GM21423 (cell line): ENCODE results near the gene SFTA2.
"Not testable (repeated sequence)": the region's sequence is repeated elsewhere in the genome, so short reads cannot be mapped to it uniquely, and the experiment has no call there.

ENCODE experiments used
- ATAC-seq: cut with Tn5 transposase; IDR thresholded peaks from one replicate; pipeline ENCODE4 v1.9.1; 2021; ENCODE audit warnings: mild to moderate bottlenecking, moderate library complexity; ENCODE audit not compliant: unreplicated experiment

SFTA2 gene

DNA sequence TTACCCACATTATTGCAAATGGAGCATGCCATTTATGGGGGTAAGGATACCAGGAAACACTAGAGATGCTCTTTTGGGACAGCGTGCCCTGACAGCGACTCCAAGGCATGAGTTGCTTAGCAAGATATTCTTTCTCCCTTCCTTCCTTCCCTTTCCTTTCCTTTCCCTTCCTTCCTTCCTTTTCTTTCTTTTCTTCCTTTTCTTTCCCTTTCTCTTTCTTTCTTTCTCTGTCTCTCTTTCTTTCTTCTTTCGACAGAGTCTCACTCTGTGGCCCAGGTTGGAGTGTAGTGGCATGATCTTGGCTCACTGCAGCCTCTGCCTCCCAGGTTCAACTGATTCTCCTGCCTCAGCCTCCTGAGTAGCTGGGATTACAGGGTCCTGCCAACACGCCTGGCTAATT lies 12.1 kb upstream of the SFTA2 start:
- ATAC-seq: no peak

DNA sequence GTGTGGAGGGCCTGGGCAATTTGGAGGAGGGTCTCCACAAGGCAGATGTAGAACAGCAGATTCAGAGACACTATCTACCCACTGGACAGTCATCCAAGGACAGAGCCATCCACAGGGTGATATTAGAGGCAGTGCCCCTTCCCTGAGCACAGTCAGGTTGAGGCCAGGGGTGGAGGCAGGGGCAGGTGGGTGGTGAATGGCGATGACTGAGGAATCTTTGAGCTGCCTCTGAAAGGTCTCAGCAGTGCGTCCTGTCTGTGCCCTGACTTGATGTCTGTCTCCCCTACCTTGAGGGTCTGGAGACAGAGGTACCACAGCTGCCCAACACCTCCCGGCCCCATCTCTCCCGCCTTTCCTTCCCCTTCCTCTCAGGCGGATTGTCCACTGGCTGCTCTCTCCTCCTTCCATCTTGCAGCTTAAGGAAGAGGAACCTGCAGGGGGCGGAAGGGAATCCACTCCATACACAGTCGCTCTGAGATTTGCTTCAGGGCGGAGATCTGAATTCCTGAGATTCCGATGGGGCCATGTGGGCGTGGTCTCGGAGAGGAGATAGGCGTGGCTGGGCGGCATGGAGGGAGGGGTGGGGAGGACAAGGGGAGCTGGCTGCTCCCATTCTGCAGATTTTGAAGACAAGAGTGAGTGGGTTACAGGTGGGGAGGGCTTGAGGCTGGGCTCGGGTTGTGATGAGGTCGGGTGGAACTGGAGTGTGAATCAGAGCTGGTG lies 10.5 kb upstream of the SFTA2 start:
- no peak for ATAC-seq

DNA sequence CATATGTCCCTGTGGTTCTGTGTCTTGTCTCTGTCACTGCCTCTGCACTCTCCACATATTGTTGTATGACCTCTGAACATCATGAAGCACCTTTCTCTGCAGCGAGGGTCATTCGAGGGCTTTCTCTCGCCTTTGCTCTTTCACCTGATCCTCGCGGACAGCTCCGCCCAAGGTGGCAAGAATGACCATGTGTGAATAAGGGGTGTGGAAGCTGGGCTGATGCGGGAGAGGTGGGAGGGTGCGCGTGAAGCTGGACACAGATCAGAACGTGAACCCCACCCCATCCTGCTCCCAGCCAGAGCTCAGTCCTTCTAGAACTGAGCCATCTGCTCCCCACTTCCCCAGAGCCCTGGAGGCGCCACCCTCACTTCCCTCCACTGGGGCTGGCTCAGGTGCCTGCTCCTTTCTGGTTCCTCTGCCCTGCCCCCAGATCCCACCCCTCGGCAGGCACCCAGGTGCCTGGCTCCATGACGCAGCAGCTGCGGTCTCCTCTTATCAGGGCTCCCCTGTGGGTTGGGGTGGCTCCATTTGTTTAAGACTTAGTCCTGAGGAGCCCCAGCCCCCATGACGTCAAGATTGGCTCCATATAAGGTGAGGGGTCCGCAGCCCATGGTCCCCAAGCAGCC lies 8.5 kb upstream of the SFTA2 start, which contains the start of gene MUCL3:
MUCL3 (plus strand) TSS at position 613 of the 626 bp plus-strand sequence. CDS start 27 bp downstream, outside the sequence.
- ATAC-seq: no peak

DNA sequence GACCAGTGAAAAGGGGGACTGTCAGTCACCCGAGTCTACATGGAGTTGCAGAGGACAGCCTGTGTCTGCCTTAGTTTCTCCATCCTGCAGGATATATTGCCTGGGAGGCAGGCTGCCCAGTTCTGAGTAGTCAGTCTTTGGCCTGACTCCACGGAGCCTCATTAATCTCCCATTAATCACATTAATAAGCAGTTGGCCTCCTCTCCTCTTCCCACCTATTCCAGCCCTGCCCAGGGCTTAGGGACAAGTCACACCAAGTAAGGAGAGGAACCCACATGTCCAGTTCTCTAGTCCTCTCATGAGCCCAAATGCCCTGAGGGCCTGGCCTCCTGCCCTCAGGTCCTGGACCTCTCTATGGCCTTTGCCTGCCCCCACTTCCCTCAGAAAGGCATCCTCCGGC lies 7.5 kb upstream of the SFTA2 start:
- ATAC-seq: no peak

DNA sequence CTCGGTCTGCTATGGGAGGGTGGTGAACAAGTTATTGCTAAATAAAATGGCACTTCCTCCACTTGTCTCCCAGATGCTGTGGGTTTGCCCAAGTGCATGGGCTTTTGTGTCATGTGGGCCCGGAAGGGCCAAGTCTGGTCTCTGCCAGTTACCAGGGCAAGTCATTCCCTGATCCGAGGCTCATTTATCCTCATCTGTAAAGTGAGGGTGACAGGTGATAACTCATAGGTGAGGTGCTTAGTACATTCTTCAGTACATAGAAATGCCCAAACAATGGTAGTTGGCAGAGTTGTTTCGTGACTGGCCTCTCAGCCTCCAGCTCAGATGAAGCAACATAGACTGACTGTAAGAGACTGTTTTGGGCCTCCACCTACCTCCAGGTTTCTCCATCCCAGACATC lies 6.8 kb upstream of the SFTA2 start:
- ATAC-seq: no peak

DNA sequence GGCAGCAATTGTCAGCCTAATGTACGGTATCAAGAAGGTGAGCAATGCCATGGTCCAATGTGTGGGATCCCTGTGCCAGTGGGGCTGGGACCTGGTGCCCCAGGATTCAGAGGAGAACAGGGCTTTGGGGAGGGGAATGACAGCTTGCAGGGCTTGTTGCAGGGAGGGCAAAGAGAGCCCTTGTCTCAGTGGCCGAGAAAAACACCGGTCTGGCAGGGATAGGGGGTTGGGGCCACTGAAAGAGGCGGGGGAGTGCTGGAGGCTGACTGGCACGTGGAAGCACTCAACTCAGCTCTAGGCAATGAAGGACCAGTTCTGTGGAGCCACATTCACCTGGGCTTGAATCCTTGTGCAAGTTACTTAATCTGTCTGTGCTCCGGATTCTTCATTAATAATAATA lies 5.3 kb upstream of the SFTA2 start:
- ATAC-seq: no peak

DNA sequence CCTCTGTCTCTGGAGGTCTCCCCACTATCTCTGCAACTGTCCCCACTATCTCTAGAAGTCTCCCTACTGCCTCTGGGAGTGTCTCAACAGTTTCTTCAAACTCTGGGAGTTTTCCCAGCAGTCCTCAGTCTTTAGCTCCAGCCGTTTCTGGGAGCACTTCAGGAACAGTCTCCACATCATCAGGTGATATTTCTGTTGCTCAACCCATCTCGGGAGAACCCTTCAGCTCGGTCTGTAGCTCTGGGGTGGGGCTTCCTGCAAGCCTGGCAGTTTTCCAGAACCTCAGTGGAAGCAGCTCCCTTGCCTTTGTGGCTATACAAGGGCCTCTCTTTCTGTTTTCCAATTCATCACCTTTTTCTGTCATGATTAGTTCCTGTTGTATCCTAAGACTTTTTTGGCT lies 3.0 kb upstream of the SFTA2 start:
- no peak for ATAC-seq

DNA sequence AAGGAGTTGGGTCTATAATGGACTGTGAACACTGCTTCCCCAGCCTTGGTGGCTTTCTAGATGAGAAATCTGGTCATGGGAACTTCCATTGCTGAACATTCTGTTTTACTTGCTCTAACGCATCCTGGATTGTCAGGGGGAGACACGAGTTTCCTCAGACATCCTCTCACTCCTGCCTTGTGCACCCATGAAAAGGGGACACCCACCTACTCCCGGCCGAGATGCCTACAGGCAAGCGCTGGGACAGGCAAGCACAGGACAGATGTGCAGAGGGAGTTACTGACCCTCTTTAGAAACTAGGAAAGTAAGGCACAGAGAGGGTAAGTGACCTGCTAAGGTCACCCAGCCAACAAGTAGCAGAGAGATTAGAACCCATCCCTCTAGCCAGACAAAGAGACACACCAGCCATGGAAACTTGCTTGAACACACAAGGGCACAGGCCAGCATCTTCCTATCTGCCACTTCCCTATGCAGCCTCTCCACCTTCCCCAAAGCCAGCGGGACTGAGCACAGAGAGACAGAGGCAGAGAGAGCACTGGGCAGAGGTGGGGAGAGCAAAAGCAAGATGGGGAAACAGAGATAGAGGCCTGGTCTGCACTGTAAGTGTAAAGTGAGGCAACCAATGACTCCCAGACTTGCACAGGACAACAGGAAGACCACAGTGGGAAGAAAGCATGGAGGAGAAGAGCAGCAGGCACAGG lies 845 bp upstream of the SFTA2 start:
- ATAC-seq: no peak

DNA sequence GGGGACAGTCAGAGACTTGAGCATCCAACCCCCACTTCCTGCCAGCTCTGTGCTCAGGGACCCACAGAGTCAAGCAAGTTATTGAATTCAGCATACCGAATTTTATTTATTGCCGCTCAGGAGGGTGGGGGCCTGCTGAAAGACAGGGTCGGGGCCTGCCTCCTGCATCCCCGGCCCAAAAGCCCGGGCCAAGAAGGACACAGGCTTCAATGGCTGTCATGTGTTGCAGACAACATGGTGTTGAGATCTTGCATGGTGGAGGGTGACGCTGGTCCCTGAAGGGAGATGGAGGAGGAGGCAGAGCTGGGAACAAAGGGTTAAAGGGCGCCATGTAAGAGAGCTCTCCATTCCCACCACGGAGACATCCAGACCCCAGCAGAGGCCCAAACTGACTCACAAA lies 698 bp downstream of the SFTA2 start:
- ATAC-seq: no peak

DNA sequence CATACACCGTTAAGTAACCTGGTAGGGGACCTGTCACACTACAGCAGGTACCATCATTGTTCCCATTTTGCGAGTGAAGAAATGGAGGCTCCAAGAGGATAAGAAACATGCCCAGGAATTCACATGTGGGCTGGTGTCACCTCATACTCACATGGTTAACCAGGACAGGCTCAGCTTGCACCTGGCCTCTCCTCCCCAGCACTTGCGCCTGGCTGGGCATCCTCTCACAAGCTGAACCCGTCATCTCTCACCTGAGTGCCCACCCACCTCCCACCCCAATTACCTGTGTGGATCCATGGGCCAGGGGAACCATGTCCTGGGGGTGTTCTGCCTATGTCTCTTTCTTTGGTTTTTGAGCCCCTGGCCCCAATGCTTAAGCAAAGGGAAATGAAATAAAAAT lies 1.5 kb downstream of the SFTA2 start:
- ATAC-seq: no peak

DNA sequence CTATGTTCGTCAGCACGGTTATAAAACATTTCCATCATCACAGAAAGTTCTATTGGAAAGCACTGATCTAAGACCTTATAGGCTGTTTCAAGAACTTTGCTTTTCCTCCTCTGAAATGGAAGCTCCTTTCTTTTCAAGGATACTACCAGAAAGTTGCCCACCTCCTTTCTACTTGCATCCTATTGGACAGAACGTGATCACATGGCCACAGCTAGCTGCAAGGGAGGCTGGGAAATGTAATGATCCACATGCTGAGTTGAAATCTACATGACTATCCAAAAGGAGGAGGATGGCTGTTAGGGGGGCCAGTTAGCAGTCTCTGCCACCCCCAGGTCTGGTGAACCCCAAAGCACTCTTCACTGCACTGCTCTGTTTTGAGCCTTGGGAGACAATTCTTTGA lies 3.3 kb downstream of the SFTA2 start:
- no peak for ATAC-seq

DNA sequence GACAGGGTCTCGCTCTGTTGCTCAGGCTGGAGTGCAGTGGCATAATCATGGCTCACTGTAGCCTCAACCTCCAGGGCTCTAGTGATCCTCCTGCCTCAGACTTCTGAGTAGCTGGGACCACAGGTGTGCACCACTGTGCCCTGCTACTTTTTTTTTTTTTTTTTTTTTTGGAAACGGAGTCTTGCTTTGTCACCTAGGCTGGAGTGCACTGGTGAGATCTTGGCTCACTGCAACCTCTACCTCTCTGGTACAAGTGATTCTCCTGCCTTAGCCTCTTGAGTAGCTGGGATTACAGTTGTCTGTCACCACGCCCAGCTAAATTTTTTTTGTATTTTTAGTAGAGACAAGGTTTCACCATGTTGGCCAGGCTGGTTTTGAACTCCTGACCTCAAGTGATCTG lies 4.9 kb downstream of the SFTA2 start:
- ATAC-seq: not testable (repeated sequence)

DNA sequence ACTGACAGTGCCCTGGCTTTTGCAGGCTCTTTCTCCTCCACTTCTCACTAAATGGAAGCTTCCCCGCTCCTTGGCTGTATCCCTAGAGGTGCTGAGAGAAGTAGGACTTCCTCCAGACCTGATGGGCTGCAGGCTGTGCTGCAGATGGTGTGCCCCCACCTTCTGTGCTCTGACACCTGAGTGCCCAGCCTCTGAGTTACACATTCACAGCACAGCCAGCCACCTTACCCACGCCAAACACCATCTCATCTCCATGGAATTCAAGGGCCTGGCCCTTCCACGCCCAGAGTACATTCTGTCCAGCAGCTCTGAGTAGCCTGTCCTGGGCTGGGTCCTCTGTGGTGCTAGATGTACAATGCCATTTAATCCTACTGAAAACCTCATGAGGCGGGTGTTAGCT lies 5.3 kb downstream of the SFTA2 start:
- ATAC-seq: no peak

DNA sequence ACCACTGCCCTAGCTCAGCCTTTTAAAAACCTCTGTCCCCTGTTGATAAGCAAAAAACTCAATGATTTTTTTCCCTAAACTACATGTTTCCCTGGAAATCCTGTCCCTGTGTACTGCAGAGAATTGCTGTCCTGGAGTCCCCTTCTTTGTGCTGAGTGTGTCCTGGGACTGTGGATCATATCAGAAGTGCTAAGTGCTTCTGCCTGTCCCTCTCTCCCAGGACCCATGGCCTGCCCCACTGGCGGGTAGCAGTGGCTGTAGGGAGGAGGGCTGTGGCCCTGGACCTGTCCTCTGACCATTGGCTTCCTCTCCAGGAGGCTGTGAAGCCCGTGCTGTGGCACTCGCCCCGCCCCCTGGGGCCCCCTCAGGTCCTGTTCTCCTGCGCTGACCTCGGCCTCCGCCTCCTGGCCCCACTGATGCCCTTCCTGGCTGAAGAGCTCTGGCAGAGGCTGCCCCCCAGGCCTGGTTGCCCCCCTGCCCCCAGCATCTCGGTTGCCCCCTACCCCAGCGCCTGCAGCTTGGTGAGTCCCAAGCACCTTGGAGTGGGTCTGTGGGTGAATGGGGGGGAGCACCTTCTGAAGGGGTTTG lies 7.8 kb downstream of the SFTA2 start:
- not testable (repeated sequence) for ATAC-seq

DNA sequence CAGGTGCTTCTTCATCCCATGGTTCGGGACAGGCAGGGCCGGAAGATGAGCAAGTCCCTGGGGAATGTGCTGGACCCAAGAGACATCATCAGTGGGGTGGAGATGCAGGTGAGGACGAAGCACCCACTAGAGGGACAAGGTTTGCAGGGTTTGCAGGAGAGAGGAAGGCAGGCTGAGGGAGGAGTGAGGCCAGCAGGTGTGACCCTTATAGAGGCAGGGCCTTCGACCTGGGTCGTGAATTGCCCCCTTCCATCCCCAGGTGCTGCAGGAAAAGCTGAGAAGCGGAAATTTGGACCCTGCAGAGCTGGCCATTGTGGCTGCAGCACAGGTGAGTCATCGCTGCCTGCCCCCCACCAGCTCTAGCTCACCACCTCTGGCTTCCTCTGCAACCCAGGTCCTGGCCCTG lies 9.5 kb downstream of the SFTA2 start:
- ATAC-seq: no peak

DNA sequence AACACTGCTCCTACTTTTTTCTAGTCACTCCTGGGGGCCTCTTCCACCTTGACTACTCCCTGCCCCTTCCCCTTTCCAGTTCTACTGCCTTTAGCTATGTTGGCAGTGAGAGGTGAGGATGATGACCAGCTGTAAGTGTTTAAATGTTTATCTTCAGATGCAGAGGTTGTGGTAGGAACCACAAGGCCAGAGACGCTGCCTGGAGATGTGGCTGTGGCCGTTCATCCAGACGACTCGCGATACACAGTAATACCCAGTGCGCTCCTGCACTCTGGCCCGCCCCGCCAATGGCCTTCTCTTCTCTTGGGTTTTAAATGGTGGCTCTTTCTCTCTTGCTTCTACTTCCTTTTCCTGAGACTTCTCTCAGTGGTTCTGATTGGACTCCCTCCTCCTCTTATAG lies 13.3 kb downstream of the SFTA2 start:
- ATAC-seq: no peak

DNA sequence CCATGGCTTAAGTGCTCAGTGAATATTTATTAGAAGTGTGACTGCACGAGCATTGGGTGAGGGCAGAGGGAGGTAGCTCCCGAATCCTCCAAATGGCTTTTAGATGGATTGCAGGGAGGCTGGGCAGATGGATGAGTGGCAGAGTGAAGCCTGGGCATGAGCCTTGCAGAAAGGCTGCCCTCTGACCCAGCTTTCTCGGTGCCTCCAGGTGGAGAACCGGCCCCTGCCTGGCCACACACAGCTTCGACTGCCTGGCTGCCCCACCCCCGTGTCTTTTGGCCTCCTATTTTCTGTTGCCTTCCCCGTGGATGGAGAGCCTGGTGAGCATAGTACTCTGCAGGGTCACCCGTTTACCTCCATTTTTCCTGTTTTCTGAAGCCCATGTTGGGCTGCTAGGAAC lies 14.5 kb downstream of the SFTA2 start:
- ATAC-seq: no peak

DNA sequence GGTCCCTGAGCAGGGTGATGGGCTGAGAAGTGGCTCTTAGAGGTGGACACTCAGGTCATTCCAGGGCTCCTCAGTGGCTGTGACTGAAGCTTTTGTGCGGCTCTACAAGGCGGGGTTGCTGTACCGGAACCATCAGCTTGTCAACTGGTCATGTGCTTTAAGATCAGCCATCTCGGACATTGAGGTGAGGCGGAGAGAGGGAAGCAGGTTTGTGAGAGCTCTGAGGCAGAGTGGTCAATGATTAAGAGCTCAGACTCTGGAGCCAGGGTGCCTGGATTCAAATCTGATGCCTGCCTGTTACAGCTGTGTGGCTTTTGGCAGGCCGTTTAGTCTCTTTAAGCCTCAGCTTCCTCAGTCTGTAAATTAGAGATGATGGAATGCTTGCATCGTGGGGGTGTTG lies 14.9 kb downstream of the SFTA2 start:
- no peak for ATAC-seq

DNA sequence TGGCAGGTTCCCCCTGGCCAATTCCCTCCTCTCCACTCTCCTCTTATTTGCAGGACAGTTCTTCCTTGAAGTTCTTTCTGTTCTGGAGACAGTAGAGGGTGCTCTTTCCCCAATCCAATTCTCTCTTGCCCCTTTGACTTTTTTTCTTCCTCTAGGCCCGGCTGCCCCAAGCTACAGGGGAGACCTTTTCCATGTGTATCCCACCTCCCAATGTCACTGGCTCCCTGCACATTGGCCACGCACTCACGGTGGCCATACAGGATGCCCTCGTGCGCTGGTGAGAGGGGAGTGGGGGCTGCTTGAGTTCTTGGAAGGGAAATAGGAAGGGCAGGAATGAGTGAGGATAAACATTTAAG lies 16.4 kb downstream of the SFTA2 start:
- ATAC-seq: no peak

DNA sequence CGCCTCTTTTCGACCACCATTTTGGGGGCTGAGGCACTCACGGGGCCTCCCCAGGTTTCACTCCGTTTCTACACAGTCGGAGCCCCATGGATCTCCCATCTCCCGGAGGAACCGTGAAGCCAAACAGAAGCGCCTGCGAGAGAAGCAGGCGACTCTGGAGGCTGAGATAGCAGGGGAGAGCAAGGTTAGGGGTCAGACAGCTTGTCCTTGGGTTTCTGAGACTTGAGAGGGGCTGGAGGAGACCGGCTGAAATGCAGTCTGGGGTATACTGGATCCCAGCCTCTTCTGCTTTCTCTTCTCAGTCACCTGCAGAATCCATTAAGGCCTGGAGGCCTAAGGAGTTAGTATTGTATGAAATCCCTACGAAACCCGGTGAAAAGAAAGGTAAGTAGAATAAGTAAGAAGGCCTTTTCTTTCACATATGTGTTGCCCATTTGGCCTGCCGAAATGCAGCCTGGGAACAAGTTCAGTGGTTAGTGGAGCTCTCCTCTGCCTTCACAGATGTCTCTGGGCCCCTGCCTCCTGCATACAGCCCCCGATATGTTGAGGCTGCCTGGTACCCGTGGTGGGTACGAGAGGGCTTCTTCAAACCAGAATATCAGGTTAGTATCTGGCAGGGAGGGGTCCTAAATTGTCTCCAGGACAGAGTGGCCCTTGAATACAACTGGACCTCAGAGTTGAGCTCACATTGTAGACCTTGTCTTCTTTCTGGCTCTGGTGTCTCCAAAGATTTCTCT lies 16.9 kb downstream of the SFTA2 start:
- no peak for ATAC-seq
